NCI-H2029 treated with DMSO at 0.1 percent for 48 hours (cell line): ENCODE results near the gene TTC7B.

Experiments
- DNase-seq: peaks from one replicate; lab custom pipeline; 2025; lab: John Stamatoyannopoulos, UW

TTC7B gene

GRCh38 chr14:90647473-90648005, 168.7 kb downstream of the TTC7B start:
- no peak for DNase-seq

GRCh38 chr14:90645842-90646443, 170.3 kb downstream of the TTC7B start:
- DNase-seq = no peak

GRCh38 chr14:90644882-90645281, 171.3 kb downstream of the TTC7B start:
- no peak for DNase-seq

- DNase-seq = no peak
Measured at GRCh38 chr14:90643982-90644670, 172.1 kb downstream of the TTC7B start.

GRCh38 chr14:90642244-90642717, 173.9 kb downstream of the TTC7B start:
- DNase-seq = no peak

GRCh38 chr14:90641615-90642243, 174.5 kb downstream of the TTC7B start:
- no peak for DNase-seq

GRCh38 chr14:90641168-90641567, 175.1 kb downstream of the TTC7B start:
- DNase-seq = no peak

GRCh38 chr14:90639641-90640040, 176.6 kb downstream of the TTC7B start:
- no peak for DNase-seq

- no peak for DNase-seq
Measured at GRCh38 chr14:90632871-90633270, 183.4 kb downstream of the TTC7B start.

- DNase-seq = no peak
Measured at GRCh38 chr14:90632451-90632850, 183.8 kb downstream of the TTC7B start.

- DNase-seq = no peak
Measured at GRCh38 chr14:90630171-90630806, 185.9 kb downstream of the TTC7B start.

GRCh38 chr14:90629471-90629870, 186.8 kb downstream of the TTC7B start:
- DNase-seq = no peak

- DNase-seq = no peak
Measured at GRCh38 chr14:90628825-90629224, 187.4 kb downstream of the TTC7B start.

GRCh38 chr14:90627478-90627877, 188.8 kb downstream of the TTC7B start:
- no peak for DNase-seq

GRCh38 chr14:90626550-90626949, 189.7 kb downstream of the TTC7B start:
- no peak for DNase-seq

- no peak for DNase-seq
Measured at GRCh38 chr14:90625445-90625844, 190.8 kb downstream of the TTC7B start.

GRCh38 chr14:90624732-90625400, 191.4 kb downstream of the TTC7B start:
- DNase-seq = no peak

- DNase-seq = no peak
Measured at GRCh38 chr14:90624227-90624626, 192.0 kb downstream of the TTC7B start.

GRCh38 chr14:90621201-90621600, 195.0 kb downstream of the TTC7B start:
- DNase-seq = no peak

- DNase-seq = peak; percentile 67
Measured at GRCh38 chr14:90620568-90621077, 195.6 kb downstream of the TTC7B start.

GRCh38 chr14:90619911-90620310, 196.3 kb downstream of the TTC7B start:
- DNase-seq = no peak

- no peak for DNase-seq
Measured at GRCh38 chr14:90617961-90618360, 198.3 kb downstream of the TTC7B start.
